ENCODE results near the gene IZUMO3. TPM values are rescaled to one million over a fixed set of nuclear protein-coding genes. Genes with fewer than 3 reads are reported as not detected.

The IZUMO3 gene, protein sequence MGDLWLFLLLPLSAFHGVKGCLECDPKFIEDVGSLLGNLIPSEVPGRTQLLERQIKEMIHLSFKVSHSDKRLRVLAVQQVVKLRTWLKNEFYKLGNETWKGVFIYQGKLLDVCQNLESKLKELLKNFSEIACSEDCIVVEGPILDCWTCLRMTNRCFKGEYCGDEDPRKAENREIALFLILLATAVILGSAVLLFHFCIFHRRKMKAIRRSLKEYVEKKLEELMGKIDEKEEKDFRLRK
- total RNA-seq (2021) (not detected in 2 replicates), Bru-seq, nascent RNA (not detected), BruChase-seq, experiment 1, labeled RNA remaining after a 2-hour chase (not detected), BruChase-seq, experiment 2, labeled RNA remaining after a 6-hour chase (percentile 15 among the genes with signal in this experiment)
- long read RNA-seq: 0 reads

DNA sequence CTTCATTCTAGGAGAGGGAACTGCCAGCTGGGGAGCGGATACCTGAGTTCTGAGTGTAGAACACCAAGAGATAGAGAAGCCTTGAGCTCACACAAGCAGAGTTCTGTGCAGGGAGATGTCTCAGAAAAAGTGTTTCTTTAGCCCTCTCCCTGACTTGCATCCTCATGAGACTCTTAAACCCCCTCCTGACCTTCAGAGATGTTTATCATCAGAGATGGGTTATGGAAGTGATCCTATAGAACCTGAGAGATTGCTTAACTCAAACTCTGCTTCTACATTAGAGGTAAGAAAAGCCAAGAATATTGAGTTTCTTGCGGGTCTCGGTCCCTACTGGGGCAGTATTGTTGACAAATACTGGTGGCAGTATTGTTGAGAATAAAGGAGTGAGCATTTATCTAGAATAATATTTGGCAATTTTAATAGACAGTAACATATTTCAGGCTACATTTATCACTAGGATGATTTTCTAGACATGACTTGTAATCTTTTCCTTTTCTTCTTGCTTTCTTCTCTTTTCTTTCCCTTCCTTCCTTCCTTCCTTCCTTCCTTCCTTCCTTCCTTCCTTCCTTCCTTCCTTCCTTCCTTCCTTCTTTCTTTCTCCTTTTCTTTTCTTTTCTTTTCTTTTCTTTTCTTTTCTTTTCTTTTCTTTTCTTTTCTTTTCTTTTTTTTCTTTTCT, at the start of gene IZUMO3:
Gene IZUMO3, minus strand, starts transcription at position 51 of the 676 bp plus-strand sequence. CDS start 248 bp downstream, outside the sequence.
- TF ChIP-seq, protein P1, sequence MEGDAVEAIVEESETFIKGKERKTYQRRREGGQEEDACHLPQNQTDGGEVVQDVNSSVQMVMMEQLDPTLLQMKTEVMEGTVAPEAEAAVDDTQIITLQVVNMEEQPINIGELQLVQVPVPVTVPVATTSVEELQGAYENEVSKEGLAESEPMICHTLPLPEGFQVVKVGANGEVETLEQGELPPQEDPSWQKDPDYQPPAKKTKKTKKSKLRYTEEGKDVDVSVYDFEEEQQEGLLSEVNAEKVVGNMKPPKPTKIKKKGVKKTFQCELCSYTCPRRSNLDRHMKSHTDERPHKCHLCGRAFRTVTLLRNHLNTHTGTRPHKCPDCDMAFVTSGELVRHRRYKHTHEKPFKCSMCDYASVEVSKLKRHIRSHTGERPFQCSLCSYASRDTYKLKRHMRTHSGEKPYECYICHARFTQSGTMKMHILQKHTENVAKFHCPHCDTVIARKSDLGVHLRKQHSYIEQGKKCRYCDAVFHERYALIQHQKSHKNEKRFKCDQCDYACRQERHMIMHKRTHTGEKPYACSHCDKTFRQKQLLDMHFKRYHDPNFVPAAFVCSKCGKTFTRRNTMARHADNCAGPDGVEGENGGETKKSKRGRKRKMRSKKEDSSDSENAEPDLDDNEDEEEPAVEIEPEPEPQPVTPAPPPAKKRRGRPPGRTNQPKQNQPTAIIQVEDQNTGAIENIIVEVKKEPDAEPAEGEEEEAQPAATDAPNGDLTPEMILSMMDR (conservative IDR thresholded peaks at IDR 0.05; ENCODE audit: low read depth, low read length): no peak
- TF ChIP-seq EZH2 (IDR thresholded peaks at IDR 0.05; ENCODE audit: borderline replicate concordance, low read depth, low read length, poor library complexity, severe bottlenecking): no peak
- Histone ChIP-seq H3K27ac (ENCODE audit: low read depth, low read length, poor library complexity, severe bottlenecking) (no peak within 1 kb of the TSS), H3K27me3 (replicated peaks; ENCODE audit: insufficient read depth, low read depth, low read length, poor library complexity) (no peaks in the 10 kb centered on the region), H3K4me3 (ENCODE audit: low read depth, low read length, poor library complexity, severe bottlenecking) (no peak within 1 kb of the TSS), H3K9me3 (ENCODE audit: low read depth, low read length, poor library complexity, severe bottlenecking) (no peaks in the 10 kb centered on the region), H3K4me1 (ENCODE audit: insufficient read depth, low read length, poor library complexity, severe bottlenecking) (no peaks in the 10 kb centered on the region), H3K36me3 (ENCODE audit: insufficient read depth, low read length, poor library complexity, severe bottlenecking) (no peaks in the 10 kb centered on the region)
- no peak for DNase-seq (ENCODE audit: low spot score)
- BruUV-seq (replicated peaks): no TSS peak
- ChIA-PET POLR2A (ENCODE audit: low non-redundant PET) (no interaction called here), CTCF (no interaction called here)
- intact Hi-C loops (cut with micrococcal nuclease; ENCODE audit: unreplicated experiment): no loop called here

DNA sequence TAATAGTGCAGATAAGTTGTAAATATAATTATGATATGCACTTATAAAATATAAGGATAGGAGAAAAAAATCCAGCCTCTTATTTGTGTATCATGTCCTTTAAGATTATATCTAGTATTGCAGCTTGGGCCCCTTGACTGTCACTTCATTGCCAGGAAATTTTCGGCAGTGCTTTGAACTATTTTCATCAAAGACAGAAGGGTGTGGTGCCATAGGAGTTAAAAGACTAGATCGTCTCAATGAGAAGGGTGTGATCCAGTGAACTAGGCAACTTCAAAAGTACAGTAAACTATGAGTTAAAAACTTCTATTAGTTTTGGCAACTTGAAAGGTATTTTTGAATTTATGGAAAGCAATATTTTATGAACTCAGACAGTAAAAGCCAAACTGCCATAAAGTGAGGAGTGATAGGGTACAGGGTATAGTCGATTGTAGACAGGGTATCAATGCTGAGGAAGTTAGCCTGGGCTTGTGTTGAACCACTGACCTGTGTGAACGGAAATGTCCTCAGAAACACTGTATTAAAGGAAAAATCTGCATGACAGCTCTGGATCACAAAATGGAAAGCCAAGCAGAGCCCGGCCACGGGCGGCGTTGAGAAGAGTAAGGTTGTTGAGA, 48.6 kb upstream of the IZUMO3 start:
- DNase-seq (ENCODE audit: low spot score): no peak
- Histone ChIP-seq H3K4me1 (ENCODE audit: insufficient read depth, low read length, poor library complexity, severe bottlenecking) (no peaks in the 10 kb centered on the region), H3K27ac (ENCODE audit: low read depth, low read length, poor library complexity, severe bottlenecking) (no peak overlapping the region), H3K36me3 (ENCODE audit: insufficient read depth, low read length, poor library complexity, severe bottlenecking) (no peaks in the 10 kb centered on the region), H3K4me3 (ENCODE audit: low read depth, low read length, poor library complexity, severe bottlenecking) (no peak overlapping the region), H3K9me3 (ENCODE audit: low read depth, low read length, poor library complexity, severe bottlenecking) (no peaks in the 10 kb centered on the region), H3K27me3 (replicated peaks; ENCODE audit: insufficient read depth, low read depth, low read length, poor library complexity) (no peaks in the 10 kb centered on the region)
- no peak for TF ChIP-seq EZH2 (IDR thresholded peaks at IDR 0.05; ENCODE audit: borderline replicate concordance, low read depth, low read length, poor library complexity, severe bottlenecking)
- TF ChIP-seq, protein P1 (conservative IDR thresholded peaks at IDR 0.05; ENCODE audit: low read depth, low read length): no peak
- CTCF ChIA-PET: no interaction called here
- intact Hi-C loops (cut with micrococcal nuclease; ENCODE audit: unreplicated experiment): no loop called here
- BruUV-seq (replicated peaks): no TSS peak
- POLR2A ChIA-PET (ENCODE audit: low non-redundant PET): no interaction called here

DNA sequence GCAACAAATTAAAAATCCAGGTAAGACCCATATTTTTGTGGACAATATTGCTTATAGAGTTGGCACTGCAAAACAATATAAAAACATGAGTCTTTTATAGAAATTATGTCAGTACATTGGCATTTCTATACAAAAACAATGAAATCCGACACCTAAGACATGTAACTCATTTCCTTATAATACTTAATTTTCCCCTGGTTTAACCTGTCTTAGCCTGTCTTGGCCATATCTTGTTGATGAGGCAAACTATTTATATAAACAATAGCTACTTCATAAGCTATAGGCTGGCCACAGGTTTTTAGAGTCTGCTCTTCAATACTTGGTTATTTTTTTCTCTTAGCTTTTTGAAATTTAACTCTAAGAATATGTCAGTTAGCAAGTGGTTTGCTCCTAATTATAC, 44.7 kb upstream of the IZUMO3 start:
- ChIA-PET CTCF (no interaction called here), POLR2A (ENCODE audit: low non-redundant PET) (no interaction called here)
- Histone ChIP-seq H3K4me1 (ENCODE audit: insufficient read depth, low read length, poor library complexity, severe bottlenecking) (no peaks in the 10 kb centered on the region), H3K27me3 (replicated peaks; ENCODE audit: insufficient read depth, low read depth, low read length, poor library complexity) (no peaks in the 10 kb centered on the region), H3K4me3 (ENCODE audit: low read depth, low read length, poor library complexity, severe bottlenecking) (no peak overlapping the region), H3K27ac (ENCODE audit: low read depth, low read length, poor library complexity, severe bottlenecking) (no peak overlapping the region), H3K36me3 (ENCODE audit: insufficient read depth, low read length, poor library complexity, severe bottlenecking) (no peaks in the 10 kb centered on the region), H3K9me3 (ENCODE audit: low read depth, low read length, poor library complexity, severe bottlenecking) (no peaks in the 10 kb centered on the region)
- TF ChIP-seq EZH2 (IDR thresholded peaks at IDR 0.05; ENCODE audit: borderline replicate concordance, low read depth, low read length, poor library complexity, severe bottlenecking): no peak
- TF ChIP-seq, protein P1 (conservative IDR thresholded peaks at IDR 0.05; ENCODE audit: low read depth, low read length): no peak
- intact Hi-C loops (cut with micrococcal nuclease; ENCODE audit: unreplicated experiment): no loop called here
- no peak for DNase-seq (ENCODE audit: low spot score)
- BruUV-seq (replicated peaks): no TSS peak

Data from A673 (cell line).